HG03439 (cell line): Measurements from ENCODE around the gene LOXL4.
"Not testable (repeated sequence)": the region's sequence is repeated elsewhere in the genome, so short reads cannot be mapped to it uniquely, and the experiment has no call there.

Experiments used
- ATAC-seq: cut with Tn5 transposase; IDR thresholded peaks from one replicate; pipeline ENCODE4 v1.9.1; 2021; ENCODE audit warnings: mild to moderate bottlenecking, moderate library complexity; ENCODE audit not compliant: unreplicated experiment

LOXL4 gene

GRCh38 chr10:98248018-98248417, 20.0 kb downstream of the LOXL4 start:
- ATAC-seq: no peak

DNA sequence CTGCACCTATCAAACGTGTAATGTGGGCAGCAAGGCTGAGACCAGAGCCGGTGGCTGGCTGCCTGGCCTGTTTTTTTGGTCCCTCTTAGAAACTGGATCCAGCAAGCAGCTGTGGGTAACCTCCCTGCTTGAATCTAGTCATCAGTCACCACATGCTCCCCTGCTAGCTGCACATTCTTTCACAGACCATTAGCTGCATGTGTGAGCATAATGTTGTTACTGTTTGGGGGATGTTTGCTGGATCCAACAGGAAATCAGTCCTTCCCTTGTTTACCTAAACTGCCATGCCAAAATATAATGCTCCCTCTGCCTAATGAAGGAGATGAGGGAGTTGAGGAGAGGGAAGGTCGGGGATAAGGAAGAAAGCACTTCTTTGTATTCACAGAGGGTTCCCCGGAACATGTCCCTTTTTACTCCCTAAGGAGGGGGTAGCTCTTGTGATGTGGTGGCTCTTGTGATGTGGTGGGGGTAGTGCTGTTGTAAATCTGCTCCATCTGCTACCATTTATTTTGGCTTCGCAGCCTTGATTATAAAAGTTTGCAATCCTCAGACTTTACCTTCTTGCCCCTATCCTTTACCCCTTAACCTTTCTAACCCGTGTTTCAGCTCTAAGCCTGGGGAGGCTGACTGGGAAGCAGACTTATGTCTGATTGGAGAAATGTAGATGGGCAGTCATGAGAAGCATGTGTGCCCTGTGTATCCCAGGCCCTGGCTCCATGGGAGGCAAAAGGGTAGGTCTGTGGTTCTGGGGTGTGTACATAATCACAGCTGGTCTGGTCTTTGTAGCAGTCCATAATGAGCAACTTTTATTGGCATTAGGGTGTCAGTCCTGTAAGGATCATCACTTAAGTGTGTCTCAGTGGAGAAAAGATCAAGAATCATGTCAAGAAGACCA, 20.8 kb downstream of the LOXL4 start:
- ATAC-seq: no peak

DNA sequence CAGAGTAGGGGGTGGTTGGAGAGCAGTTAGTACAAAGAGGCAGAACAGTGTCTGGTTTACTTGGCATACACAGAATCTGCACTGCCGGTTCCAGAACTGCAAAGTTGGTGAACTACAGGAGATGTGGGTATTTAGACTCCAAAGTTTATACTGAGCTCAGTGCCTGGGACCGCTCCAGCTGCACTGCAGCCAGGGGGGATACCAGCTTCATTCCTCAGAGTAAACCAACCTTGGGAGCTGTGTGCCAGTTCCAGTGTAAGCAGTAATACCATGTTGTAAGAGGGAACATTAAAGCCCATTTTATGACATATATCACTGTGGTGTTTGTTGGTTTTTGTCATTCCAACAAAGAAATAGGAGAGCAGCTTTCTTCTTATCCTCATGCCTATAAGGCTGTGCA, 23.4 kb downstream of the LOXL4 start:
- ATAC-seq: no peak

DNA sequence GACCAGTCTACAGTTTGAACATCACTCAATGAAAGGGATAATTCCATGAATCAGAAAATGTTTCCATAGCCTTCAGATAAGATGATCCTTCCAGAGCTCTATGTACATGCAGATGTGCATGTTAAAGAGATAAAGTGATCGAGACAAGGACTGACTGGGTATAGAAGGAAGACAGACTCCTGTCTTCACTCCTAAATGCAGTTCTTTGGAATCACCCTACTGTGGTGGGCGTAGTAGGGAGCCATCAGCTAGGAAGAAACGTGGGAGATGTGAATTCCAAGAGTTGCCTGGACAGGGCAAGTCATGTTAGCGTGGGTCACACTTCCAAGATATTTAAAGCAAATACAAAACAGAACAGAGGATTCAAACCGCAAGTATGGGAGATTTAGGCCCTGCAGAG, 23.9 kb downstream of the LOXL4 start:
- ATAC-seq: no peak

GRCh38 chr10:98242823-98243222, 25.2 kb downstream of the LOXL4 start:
- no peak for ATAC-seq

- ATAC-seq: no peak
These were observed 27.5 kb downstream of the LOXL4 start for GRCh38 chr10:98240524-98240923.

DNA sequence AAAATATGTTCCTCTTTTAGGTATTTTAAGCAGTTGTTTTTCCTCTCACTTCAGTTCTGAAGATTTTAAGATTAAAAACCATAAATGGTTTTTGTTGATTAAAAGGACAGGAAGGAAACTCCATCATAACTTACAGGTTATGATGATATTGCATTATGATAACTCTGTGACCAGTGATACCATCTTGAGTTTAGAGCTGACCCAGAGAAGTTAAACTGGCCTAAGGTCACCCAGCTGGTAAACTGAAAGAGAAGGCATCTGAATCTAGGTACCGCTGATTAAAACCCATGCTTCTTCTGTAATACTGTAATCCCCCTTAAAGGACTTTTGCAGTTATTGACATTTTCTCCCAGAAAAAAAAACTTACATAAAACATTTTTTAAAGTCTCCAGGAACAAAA, 29.6 kb downstream of the LOXL4 start:
- no peak for ATAC-seq

DNA sequence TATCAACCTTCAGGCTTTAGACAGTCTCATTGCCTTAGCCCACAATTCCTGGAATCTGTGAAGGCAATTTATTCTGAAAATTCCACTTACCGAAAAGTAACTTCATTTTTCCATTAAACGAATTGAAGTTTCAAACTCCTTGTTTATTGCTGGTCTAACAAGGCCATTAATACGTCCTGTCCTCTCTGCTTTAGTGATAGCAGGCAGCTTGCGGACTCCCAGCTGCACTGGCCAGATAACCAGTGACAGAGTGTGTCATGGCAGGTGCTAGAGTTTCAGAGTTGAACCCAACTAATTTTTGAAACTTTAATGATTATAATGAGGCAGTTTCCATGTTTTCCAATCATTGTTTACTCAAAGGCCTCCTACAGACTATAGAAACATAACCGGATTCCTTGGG, 31.1 kb downstream of the LOXL4 start:
- ATAC-seq: no peak

- ATAC-seq: no peak
These were observed 32.1 kb downstream of the LOXL4 start for GRCh38 chr10:98235846-98236245.

- no peak for ATAC-seq
These were observed 36.6 kb downstream of the LOXL4 start for GRCh38 chr10:98231417-98231816.

GRCh38 chr10:98228266-98228665, 39.7 kb downstream of the LOXL4 start:
- not testable (repeated sequence) for ATAC-seq

GRCh38 chr10:98227713-98228112, 40.3 kb downstream of the LOXL4 start:
- ATAC-seq: not testable (repeated sequence)

GRCh38 chr10:98226508-98227144, 41.4 kb downstream of the LOXL4 start:
- no peak for ATAC-seq

- ATAC-seq: no peak
These were observed 43.0 kb downstream of the LOXL4 start for GRCh38 chr10:98224996-98225395.

DNA sequence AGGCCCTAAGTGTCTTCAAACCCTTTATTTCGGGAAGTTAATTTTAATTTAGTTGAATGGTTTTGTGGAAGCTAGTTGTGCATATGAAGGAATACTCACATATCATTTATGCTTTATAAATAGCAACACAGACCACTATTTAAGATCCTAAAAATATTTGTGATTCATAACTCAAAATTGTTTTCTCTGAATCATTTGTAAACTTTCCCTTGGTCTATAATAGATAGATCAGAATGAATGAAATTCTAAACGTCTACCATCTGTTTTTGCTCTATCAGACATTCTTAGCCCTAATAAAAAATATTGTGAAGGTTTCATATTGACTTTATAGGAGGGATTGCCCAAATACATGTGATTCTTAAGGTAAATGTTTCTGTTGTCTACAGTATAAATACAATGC, 43.5 kb downstream of the LOXL4 start:
- no peak for ATAC-seq

GRCh38 chr10:98223874-98224273, 44.1 kb downstream of the LOXL4 start:
- no peak for ATAC-seq

DNA sequence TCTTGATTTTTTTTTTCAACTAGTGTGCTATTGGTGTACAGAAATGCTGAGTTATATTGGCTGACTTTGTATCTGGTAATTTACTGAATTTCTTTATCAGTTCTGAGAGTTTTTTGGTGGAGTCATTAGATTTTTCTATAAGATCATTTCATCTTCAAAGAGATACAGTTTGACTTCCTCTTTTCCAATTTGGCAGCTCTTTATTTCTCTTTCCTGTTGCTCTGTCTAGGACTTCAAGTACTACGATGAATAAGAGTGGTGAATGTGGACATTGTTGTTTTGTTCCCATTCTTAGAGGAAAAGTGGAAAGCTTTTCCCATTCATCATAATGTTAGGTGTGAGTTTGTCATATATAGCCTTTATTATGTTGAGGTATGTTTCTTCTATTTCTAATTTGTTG, 50.2 kb downstream of the LOXL4 start:
- no peak for ATAC-seq

GRCh38 chr10:98215373-98215772, 52.6 kb downstream of the LOXL4 start:
- ATAC-seq: no peak

DNA sequence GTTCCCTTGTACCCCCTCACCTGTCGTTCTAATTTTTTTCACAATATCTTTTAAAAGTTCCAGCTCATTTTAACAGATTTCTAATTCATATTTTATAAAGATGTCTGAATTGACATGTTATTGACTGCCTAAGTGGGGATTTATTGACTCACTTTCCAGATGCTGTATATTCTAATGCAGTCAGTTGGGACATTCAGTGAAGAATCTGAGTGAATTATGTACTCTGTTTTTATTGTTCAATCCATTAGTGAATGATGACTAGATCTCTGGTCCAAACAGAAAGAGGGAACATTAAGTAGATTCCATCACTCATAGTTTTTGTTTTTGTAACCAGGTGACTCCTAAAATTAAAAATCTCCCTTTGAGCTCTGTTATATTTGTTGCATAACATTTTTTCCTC, 54.3 kb downstream of the LOXL4 start:
- ATAC-seq: no peak

DNA sequence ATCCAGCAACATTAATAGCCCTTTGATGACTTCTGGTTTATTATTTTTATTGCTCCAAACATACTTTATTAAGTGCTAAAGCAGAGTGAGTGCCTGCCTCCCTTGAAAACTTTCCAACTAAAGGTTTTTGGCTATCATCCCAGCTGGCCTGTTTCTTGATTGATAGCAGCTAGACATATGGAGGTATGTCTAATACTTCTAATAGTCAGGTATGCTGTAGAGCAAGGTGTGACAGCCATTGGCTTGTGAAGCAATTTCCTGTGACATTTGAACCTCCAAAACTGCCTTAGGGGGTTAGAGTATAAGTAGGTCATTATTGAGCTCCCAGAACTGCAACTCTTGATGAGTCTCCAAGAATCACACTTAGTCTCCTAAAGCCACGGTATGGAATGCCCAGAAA, 55.8 kb downstream of the LOXL4 start:
- no peak for ATAC-seq

DNA sequence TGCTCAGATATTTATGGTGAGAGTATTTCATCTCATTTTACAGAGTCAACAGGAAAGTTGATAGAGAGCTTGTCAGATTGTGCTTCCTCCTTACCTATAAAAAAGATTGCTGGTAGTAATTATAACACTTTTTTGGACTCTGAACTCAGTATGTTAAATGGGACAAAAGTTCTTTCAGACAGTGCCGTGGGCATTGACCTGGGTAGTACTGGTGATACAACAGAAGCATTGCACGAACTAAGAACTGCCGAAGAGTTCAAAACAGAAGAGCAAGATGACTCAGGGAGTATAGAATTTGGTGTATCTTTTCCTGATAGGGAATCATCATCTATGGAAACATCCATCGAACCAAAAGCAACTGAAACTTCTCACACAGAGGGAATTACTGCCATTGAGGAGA, 58.6 kb downstream of the LOXL4 start:
- no peak for ATAC-seq

DNA sequence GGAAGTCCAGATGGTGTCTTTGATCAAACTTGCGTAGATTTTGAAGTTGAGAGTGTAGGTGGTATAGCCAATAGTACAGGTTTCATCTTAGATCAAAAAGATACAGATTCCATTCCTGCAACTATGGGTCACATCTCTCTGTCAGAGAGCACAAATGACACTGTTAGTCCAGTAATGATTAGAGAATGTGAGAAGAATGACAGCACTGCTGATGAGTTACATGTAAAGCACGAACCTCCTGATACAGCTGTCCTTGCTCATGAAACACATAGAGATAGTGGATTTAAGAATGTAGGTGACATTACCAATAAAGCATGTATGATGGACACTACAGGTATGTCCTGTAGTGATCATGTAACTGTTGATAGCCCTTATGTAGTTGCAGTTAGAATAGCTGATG, 59.1 kb downstream of the LOXL4 start:
- ATAC-seq: no peak
